ENCODE measurements around the gene YBX2. TPM values are rescaled to one million over a fixed set of nuclear protein-coding genes. Genes with fewer than 3 reads are reported as not detected.

Gene YBX2
- polyA plus RNA-seq, 1 donor (not counting 4 experiments of a cell fraction or from before 2014, with no cell fraction given) = 0.05 TPM

GRCh38 chr17:7279448-7279847, 15.0 kb downstream of the YBX2 start:
- peaks cover 24% of the 10 kb centered on the region for H3K27me3 ChIP-seq (ENCODE audit: control insufficient read depth, extremely low read depth, insufficient read depth, low read length)
- H3K9me3 ChIP-seq (ENCODE audit: control insufficient read depth, low read depth, low read length) = no peaks in the 10 kb centered on the region
- TF ChIP-seq CTCF (optimal IDR thresholded peaks at IDR 0.05 in 1 of 3, IDR thresholded peaks at IDR 0.05 in 1 of 3, conservative IDR thresholded peaks at IDR 0.05 in 1 of 3; ENCODE audit: extremely low read depth in 1 of 3, insufficient read depth in 2 of 3, low read length in 3 of 3) (no peak), EZH2 (IDR thresholded peaks at IDR 0.05; ENCODE audit: low read length) (no peak)
- DNase-seq (ENCODE audit: low read depth, low spot score) (no peak), FAIRE-seq (no peak)
- H3K4me3 ChIP-seq (ENCODE audit: control insufficient read depth in 2 of 3, extremely low read depth in 1 of 3, insufficient read depth in 2 of 3, low read depth in 1 of 3, low read length in 3 of 3) = no peak overlapping the region
- H3K9ac ChIP-seq (ENCODE audit: control insufficient read depth, extremely low read depth, insufficient read depth, low read length) = no peak overlapping the region
- H3K9me1 ChIP-seq (ENCODE audit: control insufficient read depth, extremely low read depth, insufficient read depth, low read length) = no peaks in the 10 kb centered on the region
- no peak overlapping the region for H3K27ac ChIP-seq (ENCODE audit: control insufficient read depth, insufficient read depth, low read length)
- H3K79me2 ChIP-seq (ENCODE audit: control insufficient read depth, insufficient read depth, low read length) = no peaks in the 10 kb centered on the region
- dilution Hi-C loops (cut with MboI; ENCODE audit: extremely low pct_ligation_motif_present, low sequenced_read_pairs) = no loop called here
- no peak overlapping the region for H3K4me2 ChIP-seq (ENCODE audit: control insufficient read depth, extremely low read depth, insufficient read depth, low read depth, low read length)
- no peaks in the 10 kb centered on the region for H4K20me1 ChIP-seq (ENCODE audit: control insufficient read depth, extremely low read depth, insufficient read depth, low read length)
- peaks cover 16% of the 10 kb centered on the region for H3K4me1 ChIP-seq (ENCODE audit: control insufficient read depth, extremely low read depth, insufficient read depth, low read length)
- no peaks in the 10 kb centered on the region for H3K36me3 ChIP-seq (ENCODE audit: control insufficient read depth in 2 of 2, extremely low read depth in 1 of 2, insufficient read depth in 2 of 2, low read length in 2 of 2)
- H2AFZ ChIP-seq (ENCODE audit: control insufficient read depth, low read length) = no peak overlapping the region

GRCh38 chr17:7266784-7267183, 27.7 kb downstream of the YBX2 start:
- Histone ChIP-seq H3K27me3 (ENCODE audit: control insufficient read depth, extremely low read depth, insufficient read depth, low read length) (no peaks in the 10 kb centered on the region), H3K4me2 (ENCODE audit: control insufficient read depth, extremely low read depth, insufficient read depth, low read depth, low read length) (no peak overlapping the region), H3K79me2 (ENCODE audit: control insufficient read depth, insufficient read depth, low read length) (no peaks in the 10 kb centered on the region), H2AFZ (ENCODE audit: control insufficient read depth, low read length) (no peak overlapping the region), H3K27ac (ENCODE audit: control insufficient read depth, insufficient read depth, low read length) (no peak overlapping the region), H3K36me3 (ENCODE audit: control insufficient read depth in 2 of 2, extremely low read depth in 1 of 2, insufficient read depth in 2 of 2, low read length in 2 of 2) (no peaks in the 10 kb centered on the region), H3K9me3 (ENCODE audit: control insufficient read depth, low read depth, low read length) (no peaks in the 10 kb centered on the region), H3K4me3 (ENCODE audit: control insufficient read depth in 2 of 3, extremely low read depth in 1 of 3, insufficient read depth in 2 of 3, low read depth in 1 of 3, low read length in 3 of 3) (no peak overlapping the region), H3K4me1 (ENCODE audit: control insufficient read depth, extremely low read depth, insufficient read depth, low read length) (peaks cover 16% of the 10 kb centered on the region), H4K20me1 (ENCODE audit: control insufficient read depth, extremely low read depth, insufficient read depth, low read length) (no peaks in the 10 kb centered on the region), H3K9ac (ENCODE audit: control insufficient read depth, extremely low read depth, insufficient read depth, low read length) (no peak overlapping the region), H3K9me1 (ENCODE audit: control insufficient read depth, extremely low read depth, insufficient read depth, low read length) (no peaks in the 10 kb centered on the region)
- FAIRE-seq (no peak), DNase-seq (ENCODE audit: low read depth, low spot score) (no peak)
- TF ChIP-seq EZH2 (IDR thresholded peaks at IDR 0.05; ENCODE audit: low read length) (no peak), CTCF (optimal IDR thresholded peaks at IDR 0.05 in 1 of 3, IDR thresholded peaks at IDR 0.05 in 1 of 3, conservative IDR thresholded peaks at IDR 0.05 in 1 of 3; ENCODE audit: extremely low read depth in 1 of 3, insufficient read depth in 2 of 3, low read length in 3 of 3) (no peak)
- dilution Hi-C loops (cut with MboI; ENCODE audit: extremely low pct_ligation_motif_present, low sequenced_read_pairs) = no loop called here
